Calu3 (cell line): Measurements from ENCODE around the gene OR2AT4. TPM values are rescaled to one million over a fixed set of nuclear protein-coding genes. Genes with fewer than 3 reads are reported as not detected.

Experiments used
- BruUV-seq: library from RNA; stranded (reverse); fragments of 400-500 nt; replicated peaks from 2 replicates; lab custom pipeline; 2021; lab: Mats Ljungman, UMichigan
- CTCF ChIA-PET: fragments of 300-600 bp; sonication (Branson Sonifier 250); formaldehyde crosslinking; loops from one replicate; lab custom pipeline; 2022; ENCODE audit warnings: antibody characterized with exemption; lab: Charles Lee
- DNase-seq: peaks from one replicate; pipeline ENCODE4 v3.0.0; 2022
- H3K27ac Mint-ChIP-seq: one replicate; pipeline ENCODE4 v1.8.0; 2022; ENCODE audit warnings: mixed read lengths; ENCODE audit not compliant: unreplicated experiment
- H3K27me3 Mint-ChIP-seq: one replicate; pipeline ENCODE4 v1.8.0; 2022; ENCODE audit warnings: mixed read lengths; ENCODE audit not compliant: unreplicated experiment
- H3K36me3 Mint-ChIP-seq: one replicate; pipeline ENCODE4 v1.8.0; 2022; ENCODE audit warnings: mild to moderate bottlenecking, moderate library complexity, mixed read lengths; ENCODE audit not compliant: insufficient read depth, unreplicated experiment
- H3K4me1 Mint-ChIP-seq: one replicate; pipeline ENCODE4 v1.8.0; 2022; ENCODE audit warnings: mild to moderate bottlenecking, low read depth, mixed read lengths; ENCODE audit not compliant: unreplicated experiment
- H3K4me3 Mint-ChIP-seq: one replicate; pipeline ENCODE4 v1.8.0; 2022; ENCODE audit warnings: mild to moderate bottlenecking, low read depth, moderate library complexity, mixed read lengths; ENCODE audit not compliant: unreplicated experiment
- H3K9me3 Mint-ChIP-seq: one replicate; pipeline ENCODE4 v1.8.0; 2022; ENCODE audit warnings: low read depth, mixed read lengths; ENCODE audit not compliant: unreplicated experiment
- intact Hi-C: fragments of 100-400 bp; cut with micrococcal nuclease; formaldehyde crosslinking; loops from one replicate; pipeline ENCODE4 v1.10.0; 2022; ENCODE audit not compliant: unreplicated experiment
- total RNA-seq: library from RNA; stranded (reverse); gene quantifications from 2 replicates; pipeline ENCODE4 v1.2.3, GENCODE V29; 2022
- TF ChIP-seq, protein P1 (sequence below): fragments of 200-600 bp; IDR thresholded peaks from one replicate; pipeline ENCODE4 v1.8.0; 2022; ENCODE audit warnings: antibody characterized with exemption; ENCODE audit not compliant: unreplicated experiment

The OR2AT4 gene
- total RNA-seq, 1 experiment from 2014 or later = not detected

DNA sequence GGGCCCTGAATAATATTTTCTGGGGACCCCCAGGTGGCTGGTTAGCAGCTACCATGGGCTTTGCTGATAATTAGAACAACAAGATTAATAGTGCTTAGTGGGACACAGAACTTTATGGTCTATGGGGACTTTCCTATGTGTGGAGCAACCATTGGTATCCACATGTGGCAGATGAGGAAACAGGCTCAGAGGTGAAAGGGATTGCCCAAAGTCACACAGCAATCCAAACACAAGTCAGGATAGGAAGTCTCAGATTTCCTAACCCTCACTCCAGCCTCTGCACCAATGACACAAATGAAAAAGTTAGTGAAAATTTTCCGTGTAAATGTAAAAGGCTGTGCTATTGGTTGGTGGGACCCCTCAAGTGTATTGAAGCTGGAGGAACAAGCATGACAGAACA lies 39.0 kb upstream of the OR2AT4 start:
- BruUV-seq = no TSS peak
- CTCF ChIA-PET = no interaction called here
- H3K27me3 Mint-ChIP-seq = peaks cover 67% of the 10 kb centered on the region
- no peak for DNase-seq
- no peak overlapping the region for H3K4me3 Mint-ChIP-seq
- TF ChIP-seq, protein P1, sequence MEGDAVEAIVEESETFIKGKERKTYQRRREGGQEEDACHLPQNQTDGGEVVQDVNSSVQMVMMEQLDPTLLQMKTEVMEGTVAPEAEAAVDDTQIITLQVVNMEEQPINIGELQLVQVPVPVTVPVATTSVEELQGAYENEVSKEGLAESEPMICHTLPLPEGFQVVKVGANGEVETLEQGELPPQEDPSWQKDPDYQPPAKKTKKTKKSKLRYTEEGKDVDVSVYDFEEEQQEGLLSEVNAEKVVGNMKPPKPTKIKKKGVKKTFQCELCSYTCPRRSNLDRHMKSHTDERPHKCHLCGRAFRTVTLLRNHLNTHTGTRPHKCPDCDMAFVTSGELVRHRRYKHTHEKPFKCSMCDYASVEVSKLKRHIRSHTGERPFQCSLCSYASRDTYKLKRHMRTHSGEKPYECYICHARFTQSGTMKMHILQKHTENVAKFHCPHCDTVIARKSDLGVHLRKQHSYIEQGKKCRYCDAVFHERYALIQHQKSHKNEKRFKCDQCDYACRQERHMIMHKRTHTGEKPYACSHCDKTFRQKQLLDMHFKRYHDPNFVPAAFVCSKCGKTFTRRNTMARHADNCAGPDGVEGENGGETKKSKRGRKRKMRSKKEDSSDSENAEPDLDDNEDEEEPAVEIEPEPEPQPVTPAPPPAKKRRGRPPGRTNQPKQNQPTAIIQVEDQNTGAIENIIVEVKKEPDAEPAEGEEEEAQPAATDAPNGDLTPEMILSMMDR = no peak
- H3K9me3 Mint-ChIP-seq = no peaks in the 10 kb centered on the region
- no peaks in the 10 kb centered on the region for H3K36me3 Mint-ChIP-seq
- no peaks in the 10 kb centered on the region for H3K4me1 Mint-ChIP-seq
- H3K27ac Mint-ChIP-seq = no peak overlapping the region
- intact Hi-C loops = no loop called here

DNA sequence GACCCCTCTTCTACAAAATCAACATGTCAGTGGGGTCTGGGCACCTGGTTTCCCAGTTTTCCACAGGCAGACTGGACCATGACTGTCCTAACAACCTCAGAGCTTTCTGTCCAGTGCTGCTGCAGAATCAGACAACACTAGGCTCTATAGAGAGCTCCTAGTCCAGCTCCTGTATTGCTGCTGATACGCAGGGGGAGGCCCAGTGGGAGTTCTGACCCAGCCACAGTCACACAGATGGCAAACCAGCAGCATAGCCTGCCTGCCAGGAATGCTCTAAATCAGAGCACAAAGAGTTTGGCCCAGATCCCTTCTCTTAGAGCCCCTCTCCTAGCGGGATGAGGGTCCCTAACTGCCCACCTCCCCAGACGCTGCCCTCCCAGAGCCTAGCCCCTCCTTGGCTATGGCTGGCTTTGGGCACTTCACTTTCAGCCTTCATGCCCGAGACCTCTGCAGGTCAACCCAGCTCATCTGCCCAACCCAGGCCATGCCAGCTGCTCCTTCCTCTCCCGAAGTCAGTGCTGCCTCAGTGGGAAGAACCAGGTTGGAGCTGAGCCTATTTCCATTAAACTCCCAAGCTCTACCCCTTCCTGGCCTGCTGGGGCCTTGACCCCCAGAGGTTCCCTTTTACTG lies 38.5 kb upstream of the OR2AT4 start:
- peaks cover 72% of the 10 kb centered on the region for H3K27me3 Mint-ChIP-seq
- no peaks in the 10 kb centered on the region for H3K36me3 Mint-ChIP-seq
- CTCF ChIA-PET = no interaction called here
- H3K4me3 Mint-ChIP-seq = no peak overlapping the region
- H3K4me1 Mint-ChIP-seq = no peaks in the 10 kb centered on the region
- BruUV-seq = no TSS peak
- intact Hi-C loops = no loop called here
- no peak for DNase-seq
- H3K9me3 Mint-ChIP-seq = no peaks in the 10 kb centered on the region
- H3K27ac Mint-ChIP-seq = no peak overlapping the region
- TF ChIP-seq, protein P1 = no peak

DNA sequence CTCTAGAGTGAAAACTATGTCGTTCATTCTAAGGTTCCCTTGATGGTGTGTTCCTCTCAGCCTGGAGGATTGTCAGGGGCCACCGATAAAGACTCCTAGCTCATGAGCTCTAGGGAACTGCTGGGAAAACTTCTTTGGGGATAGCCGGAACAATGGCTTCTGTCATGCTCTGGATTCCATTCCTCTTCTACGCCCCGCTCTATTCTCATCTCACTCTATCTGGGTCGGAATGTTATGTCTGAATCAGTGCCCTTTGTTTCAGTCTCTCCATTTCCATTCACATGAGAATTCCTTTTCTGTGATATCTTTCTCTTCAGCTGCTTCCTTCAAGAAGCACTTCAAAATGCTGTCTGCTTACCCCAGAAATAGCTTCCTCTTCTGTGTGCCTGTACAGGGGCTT lies 37.3 kb upstream of the OR2AT4 start:
- no peak overlapping the region for H3K4me3 Mint-ChIP-seq
- H3K4me1 Mint-ChIP-seq = no peaks in the 10 kb centered on the region
- no peak overlapping the region for H3K27ac Mint-ChIP-seq
- H3K36me3 Mint-ChIP-seq = no peaks in the 10 kb centered on the region
- no peak for DNase-seq
- intact Hi-C loops = no loop called here
- no peaks in the 10 kb centered on the region for H3K9me3 Mint-ChIP-seq
- BruUV-seq = no TSS peak
- TF ChIP-seq, protein P1 = no peak
- H3K27me3 Mint-ChIP-seq = peaks cover 72% of the 10 kb centered on the region
- CTCF ChIA-PET = no interaction called here

DNA sequence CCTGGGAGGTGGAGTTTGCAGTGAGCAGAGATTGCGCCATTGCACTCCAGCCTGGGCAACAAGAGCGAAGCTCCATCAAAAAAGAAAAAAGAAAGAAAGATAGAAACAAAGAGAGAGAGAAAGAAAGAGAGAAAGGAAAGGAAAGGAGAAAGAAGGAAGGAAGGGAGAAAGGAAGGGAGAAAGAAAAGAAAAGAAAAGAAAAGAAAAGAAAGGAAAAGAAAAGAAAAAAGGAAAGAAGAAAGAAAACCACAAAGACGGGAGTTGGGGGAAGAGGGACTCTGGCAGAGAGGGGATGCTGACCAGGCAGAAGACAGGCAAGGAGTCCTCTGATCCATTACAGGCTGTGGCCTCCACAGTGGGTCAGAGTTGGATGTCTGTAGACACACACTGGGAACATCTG lies 35.4 kb upstream of the OR2AT4 start:
- intact Hi-C loops = no loop called here
- Mint-ChIP-seq H3K36me3 (no peaks in the 10 kb centered on the region), H3K27me3 (peaks cover 62% of the 10 kb centered on the region), H3K9me3 (no peaks in the 10 kb centered on the region), H3K4me3 (no peak overlapping the region), H3K27ac (no peak overlapping the region), H3K4me1 (no peaks in the 10 kb centered on the region)
- DNase-seq = no peak
- no TSS peak for BruUV-seq
- CTCF ChIA-PET = interaction anchor here (0.6 to 2.0 kb wide), 2 partner anchors 9 to 98 kb away, joined by 3 to 7 read pairs; no protein-coding TSS in a partner anchor
- TF ChIP-seq, protein P1 = no peak
